Vagina (tissue), 2 donors: ENCODE results near the gene MICAL3. TPM values are rescaled to one million over a fixed set of nuclear protein-coding genes. Genes with fewer than 3 reads are reported as not detected.

Source experiments
- DNase-seq, 2 donors: peaks; one replicate each; pipeline ENCODE4 v3.0.0-alpha.2; 2017; ENCODE audit errors: extremely low spot score in 2 of 2
- H3K27ac ChIP-seq: fragments of 200-600 bp; sonication (generic); one replicate; pipeline ENCODE4 v1.5.1; 2019
- H3K27me3 ChIP-seq: fragments of 200-600 bp; sonication (generic); one replicate; pipeline ENCODE4 v1.5.1; 2019
- H3K36me3 ChIP-seq, 2 donors: fragments of 200-600 bp; sonication (generic); one replicate each; pipeline ENCODE4 v1.5.1; 2017 to 2019
- H3K4me1 ChIP-seq: fragments of 200-600 bp; sonication (generic); one replicate; pipeline ENCODE4 v1.5.1; 2019
- H3K4me3 ChIP-seq, 2 donors: fragments of 200-600 bp; sonication (generic); 1 replicate in 1 of 2; 2 replicates in 1 of 2; pipeline ENCODE4 v1.5.1; 2016 to 2019
- H3K9me3 ChIP-seq: fragments of 200-600 bp; sonication (generic); one replicate; pipeline ENCODE4 v1.5.1; 2019
- POLR2A ChIP-seq, 2 donors: fragments of 450-650 bp; IDR thresholded peaks; one replicate each; pipeline ENCODE4 v1.6.1; 2017; ENCODE audit warnings: antibody characterized with exemption in 2 of 2, mild to moderate bottlenecking in 2 of 2, moderate library complexity in 2 of 2
- POLR2AphosphoS5 ChIP-seq, 2 donors: sonication (generic); formaldehyde crosslinking; IDR thresholded peaks; one replicate each; pipeline ENCODE4 v1.9.0; 2017; ENCODE audit warnings: antibody characterized with exemption in 2 of 2, mild to moderate bottlenecking in 2 of 2, low read depth in 1 of 2; ENCODE audit not compliant: insufficient read depth in 1 of 2
- intact Hi-C: fragments of 100-400 bp; cut with DNase I; formaldehyde crosslinking; loops from one replicate; pipeline ENCODE4 v1.15.1; 2023
- total RNA-seq: library from RNA; depleted of rRNA; stranded (reverse); fragments of >200 nt; gene quantifications from one replicate; pipeline ENCODE4 v1.2.3, GENCODE V29; 2016
- TF ChIP-seq, protein P1 (sequence below), 3 experiments: fragments of 450-650 bp in 2 of 3; fragments of 200-600 bp in 1 of 3; sonication (generic) in 1 of 3; IDR thresholded peaks; one replicate each; pipeline ENCODE4 v1.5.1; 2017 to 2019; ENCODE audit warnings: antibody characterized with exemption in 3 of 3, mild to moderate bottlenecking in 2 of 3, moderate library complexity in 2 of 3

Gene MICAL3
- total RNA-seq, 1 donor from 2014 or later = 35.1 TPM

DNA sequence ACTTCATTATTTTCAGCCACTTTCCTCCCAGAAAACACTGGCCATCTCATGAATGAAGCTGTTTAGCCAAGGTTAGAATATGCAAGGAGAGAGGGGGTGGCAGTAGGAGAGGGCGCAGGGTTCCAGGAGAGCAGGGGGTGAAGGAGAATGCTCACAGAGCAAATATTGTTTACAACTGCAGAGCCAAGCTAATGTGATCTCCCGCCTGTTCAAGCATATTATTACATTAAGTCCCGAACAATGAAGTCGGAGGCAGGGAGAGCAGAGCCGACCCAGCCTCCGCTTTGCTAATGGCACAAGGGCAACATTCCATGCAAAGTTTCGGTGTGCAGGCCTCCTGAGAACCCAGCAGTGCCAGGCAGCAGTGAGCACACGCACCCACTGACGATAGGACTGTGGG lies 80.1 kb downstream of the MICAL3 start:
- peaks cover 42% of the 10 kb centered on the region for H3K4me1 ChIP-seq
- TF ChIP-seq POLR2AphosphoS5 (IDR thresholded peaks at IDR 0.05; ENCODE audit: insufficient read depth in 1 of 2, low read depth in 1 of 2) (no peak), POLR2A (IDR thresholded peaks at IDR 0.05) (no peak)
- TF ChIP-seq, protein P1, sequence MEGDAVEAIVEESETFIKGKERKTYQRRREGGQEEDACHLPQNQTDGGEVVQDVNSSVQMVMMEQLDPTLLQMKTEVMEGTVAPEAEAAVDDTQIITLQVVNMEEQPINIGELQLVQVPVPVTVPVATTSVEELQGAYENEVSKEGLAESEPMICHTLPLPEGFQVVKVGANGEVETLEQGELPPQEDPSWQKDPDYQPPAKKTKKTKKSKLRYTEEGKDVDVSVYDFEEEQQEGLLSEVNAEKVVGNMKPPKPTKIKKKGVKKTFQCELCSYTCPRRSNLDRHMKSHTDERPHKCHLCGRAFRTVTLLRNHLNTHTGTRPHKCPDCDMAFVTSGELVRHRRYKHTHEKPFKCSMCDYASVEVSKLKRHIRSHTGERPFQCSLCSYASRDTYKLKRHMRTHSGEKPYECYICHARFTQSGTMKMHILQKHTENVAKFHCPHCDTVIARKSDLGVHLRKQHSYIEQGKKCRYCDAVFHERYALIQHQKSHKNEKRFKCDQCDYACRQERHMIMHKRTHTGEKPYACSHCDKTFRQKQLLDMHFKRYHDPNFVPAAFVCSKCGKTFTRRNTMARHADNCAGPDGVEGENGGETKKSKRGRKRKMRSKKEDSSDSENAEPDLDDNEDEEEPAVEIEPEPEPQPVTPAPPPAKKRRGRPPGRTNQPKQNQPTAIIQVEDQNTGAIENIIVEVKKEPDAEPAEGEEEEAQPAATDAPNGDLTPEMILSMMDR (IDR thresholded peaks at IDR 0.05) = no peak
- DNase-seq = no peak
- intact Hi-C loops = no loop called here
- no peaks in the 10 kb centered on the region for H3K27me3 ChIP-seq
- no peak overlapping the region for H3K4me3 ChIP-seq
- H3K9me3 ChIP-seq = no peaks in the 10 kb centered on the region
- no peak overlapping the region for H3K27ac ChIP-seq
- no peaks in the 10 kb centered on the region for H3K36me3 ChIP-seq

DNA sequence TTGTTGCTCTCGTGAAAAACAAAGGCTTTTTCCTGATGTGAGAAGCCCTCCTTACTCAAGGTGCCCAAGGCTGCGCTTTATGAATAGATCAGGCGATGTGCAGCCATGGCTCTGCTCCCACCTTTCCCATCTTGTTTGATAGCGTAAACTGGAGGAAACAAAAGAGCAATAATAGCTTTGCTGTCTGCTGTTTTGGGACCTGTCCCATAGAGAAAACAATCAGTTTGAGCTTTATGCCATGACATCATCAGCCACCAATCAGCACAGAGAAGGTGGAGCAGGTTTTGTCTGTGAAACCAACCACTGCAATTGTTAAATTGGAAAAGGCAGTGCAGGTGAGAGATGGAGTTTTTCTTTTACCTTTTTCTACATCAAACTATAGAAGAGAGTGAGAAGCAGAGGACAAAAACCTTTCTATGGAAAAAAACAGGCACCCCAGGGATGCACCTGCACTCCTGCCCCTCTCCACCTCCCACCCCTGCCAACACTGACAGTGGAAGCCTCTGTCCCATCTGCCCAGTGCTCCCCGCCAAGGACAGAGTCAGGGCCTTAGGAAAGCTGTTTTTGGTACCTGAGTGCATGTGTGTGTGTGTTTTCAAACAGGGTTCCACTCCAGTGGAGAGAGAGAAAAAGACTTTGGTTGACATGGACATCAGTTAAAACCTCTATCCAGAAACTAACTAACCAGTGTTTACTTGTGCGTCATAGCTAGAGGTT lies 80.7 kb downstream of the MICAL3 start:
- DNase-seq = no peak
- no peaks in the 10 kb centered on the region for H3K27me3 ChIP-seq
- no peak overlapping the region for H3K27ac ChIP-seq

DNA sequence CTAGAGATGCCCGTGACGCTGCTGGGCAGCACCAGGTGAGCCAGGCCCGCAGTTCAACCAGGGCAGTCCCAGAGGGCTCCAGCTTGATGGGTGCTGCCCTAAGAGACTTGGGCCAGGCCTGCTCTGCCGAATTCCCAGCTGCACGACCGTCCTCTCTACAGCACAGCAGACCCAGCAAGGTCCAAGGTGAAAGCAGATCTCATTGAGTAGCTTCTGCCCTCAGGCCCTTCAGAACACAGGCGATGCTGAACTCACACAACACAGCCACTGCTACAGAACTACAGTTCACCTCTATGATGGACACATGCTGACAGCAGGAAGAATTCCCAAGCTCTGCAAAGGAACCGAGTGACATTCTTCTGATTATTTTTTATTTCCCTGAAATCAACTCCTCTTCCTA lies 81.6 kb downstream of the MICAL3 start:
- no peaks in the 10 kb centered on the region for H3K27me3 ChIP-seq
- no peak overlapping the region for H3K4me3 ChIP-seq
- H3K36me3 ChIP-seq = no peaks in the 10 kb centered on the region
- no peak overlapping the region for H3K27ac ChIP-seq
- intact Hi-C loops = no loop called here
- no peak for TF ChIP-seq POLR2A (IDR thresholded peaks at IDR 0.05)
- TF ChIP-seq POLR2AphosphoS5 (IDR thresholded peaks at IDR 0.05; ENCODE audit: insufficient read depth in 1 of 2, low read depth in 1 of 2) = no peak
- TF ChIP-seq, protein P1 (IDR thresholded peaks at IDR 0.05) = no peak
- DNase-seq = no peak
- H3K9me3 ChIP-seq = no peaks in the 10 kb centered on the region
- H3K4me1 ChIP-seq = peaks cover 54% of the 10 kb centered on the region

More for the DNA sequence above, 80.7 kb downstream of the MICAL3 start:
- no peaks in the 10 kb centered on the region for H3K36me3 ChIP-seq
- intact Hi-C loops = no loop called here
- H3K4me3 ChIP-seq = no peak overlapping the region
- no peak for TF ChIP-seq POLR2A (IDR thresholded peaks at IDR 0.05)
- H3K4me1 ChIP-seq = peaks cover 47% of the 10 kb centered on the region
- H3K9me3 ChIP-seq = no peaks in the 10 kb centered on the region

DNA sequence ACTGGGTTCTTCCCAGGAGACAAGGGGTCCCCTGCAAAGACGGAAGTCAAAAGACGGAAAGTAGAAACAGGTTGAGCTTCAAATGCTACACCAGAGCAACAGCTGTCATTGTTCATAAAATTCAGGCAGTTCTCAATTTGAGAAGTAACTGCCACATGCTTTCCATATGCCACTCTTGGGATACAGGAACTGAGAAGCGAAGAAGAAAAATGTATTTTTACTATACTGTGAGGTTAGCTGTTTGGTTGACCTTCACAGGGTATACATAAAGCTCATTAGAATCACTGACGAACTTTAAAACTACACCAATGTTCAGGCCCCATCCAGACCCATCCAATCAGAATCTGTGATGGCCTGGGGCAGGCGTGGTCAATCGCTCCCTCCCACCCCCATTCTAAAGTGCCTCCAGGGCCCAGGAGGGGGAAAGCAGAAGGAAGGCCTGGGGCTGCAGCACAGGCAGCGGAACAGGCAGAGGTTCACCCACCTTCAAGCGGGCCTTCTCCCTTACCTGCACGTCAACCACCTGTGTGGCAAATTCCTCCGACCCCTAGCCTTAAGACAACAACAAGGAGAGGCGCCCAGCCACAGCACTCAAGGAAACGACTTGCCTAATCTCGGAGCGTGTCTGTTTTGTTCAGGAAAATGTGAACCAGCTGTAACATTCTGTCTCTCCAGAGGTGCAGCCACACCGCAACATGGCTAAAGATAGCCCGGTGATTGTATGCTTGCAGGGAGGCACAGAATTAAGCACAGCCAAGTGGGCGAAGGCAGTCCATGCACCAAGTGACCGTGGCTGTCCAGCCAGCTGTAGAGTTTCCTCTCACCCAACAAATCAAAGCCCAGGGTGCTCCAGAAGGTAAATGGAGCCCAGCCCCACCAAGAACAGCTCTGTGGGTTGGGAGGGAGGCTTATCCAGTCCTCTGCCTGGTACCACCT lies 82.6 kb downstream of the MICAL3 start:
- no peaks in the 10 kb centered on the region for H3K27me3 ChIP-seq
- intact Hi-C loops = no loop called here
- DNase-seq = no peak
- no peaks in the 10 kb centered on the region for H3K36me3 ChIP-seq
- no peak overlapping the region for H3K4me3 ChIP-seq
- H3K27ac ChIP-seq = no peak overlapping the region
- peaks cover 49% of the 10 kb centered on the region for H3K4me1 ChIP-seq
- H3K9me3 ChIP-seq = no peaks in the 10 kb centered on the region
- TF ChIP-seq, protein P1 (IDR thresholded peaks at IDR 0.05) = no peak
- TF ChIP-seq POLR2AphosphoS5 (IDR thresholded peaks at IDR 0.05; ENCODE audit: insufficient read depth in 1 of 2, low read depth in 1 of 2) (no peak), POLR2A (IDR thresholded peaks at IDR 0.05) (no peak)

DNA sequence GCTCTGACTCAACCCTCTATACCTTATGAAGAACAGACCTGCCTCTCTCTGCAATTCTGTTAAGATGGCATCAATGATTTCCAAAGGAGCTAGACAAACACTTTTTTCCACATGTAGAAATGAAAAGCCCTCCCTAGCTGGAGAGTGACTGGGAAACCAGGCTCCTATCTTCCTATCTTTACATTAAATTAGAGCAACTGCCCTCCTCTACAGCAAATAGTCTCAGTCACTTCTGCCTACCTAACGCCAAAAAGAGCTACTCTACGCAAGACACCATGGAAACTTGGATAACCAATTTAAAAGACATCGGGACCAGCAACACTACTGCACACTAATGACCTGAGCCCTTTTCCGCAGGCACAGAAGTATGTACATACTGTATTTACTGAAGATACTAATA lies 84.8 kb downstream of the MICAL3 start:
- intact Hi-C loops = no loop called here
- H3K4me1 ChIP-seq = peaks cover 29% of the 10 kb centered on the region
- H3K9me3 ChIP-seq = no peaks in the 10 kb centered on the region
- no peaks in the 10 kb centered on the region for H3K27me3 ChIP-seq
- no peak overlapping the region for H3K27ac ChIP-seq
- no peak overlapping the region for H3K4me3 ChIP-seq
- no peaks in the 10 kb centered on the region for H3K36me3 ChIP-seq
- TF ChIP-seq, protein P1 (IDR thresholded peaks at IDR 0.05) = no peak
- TF ChIP-seq POLR2AphosphoS5 (IDR thresholded peaks at IDR 0.05; ENCODE audit: insufficient read depth in 1 of 2, low read depth in 1 of 2) = no peak
- TF ChIP-seq POLR2A (IDR thresholded peaks at IDR 0.05) = no peak
- no peak for DNase-seq
